GM12873 (cell line): Measurements from ENCODE around the gene GRIP1.

Experiments
- TF ChIP-seq, protein P1 (sequence below): IDR thresholded peaks from 2 replicates; pipeline ENCODE4 v1.5.1; 2012; ENCODE audit warnings: low read depth, mild to moderate bottlenecking, moderate library complexity, low read length, control low read depth; ENCODE audit not compliant: insufficient read depth; ENCODE audit errors: missing control alignments

The GRIP1 gene

DNA sequence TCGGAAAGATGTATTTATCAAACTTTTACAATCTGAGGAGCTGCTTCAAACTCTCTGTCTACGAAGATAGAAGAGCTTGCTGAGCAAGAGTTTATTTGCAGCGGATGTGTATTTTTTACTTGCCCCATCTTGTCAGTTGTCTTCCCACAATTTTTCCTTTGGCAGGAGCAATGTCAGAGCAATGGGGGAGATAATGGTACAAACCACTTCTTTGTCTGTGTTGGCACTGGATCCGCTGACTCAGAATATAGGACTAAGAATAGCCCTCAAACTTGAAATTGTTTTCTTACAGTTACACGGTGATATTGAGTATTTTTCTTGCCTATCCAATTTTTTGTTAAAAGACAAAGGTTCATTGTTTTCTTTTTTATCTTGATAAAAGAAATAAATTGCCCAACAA lies 348.9 kb downstream of the GRIP1 start:
- TF ChIP-seq, protein P1, sequence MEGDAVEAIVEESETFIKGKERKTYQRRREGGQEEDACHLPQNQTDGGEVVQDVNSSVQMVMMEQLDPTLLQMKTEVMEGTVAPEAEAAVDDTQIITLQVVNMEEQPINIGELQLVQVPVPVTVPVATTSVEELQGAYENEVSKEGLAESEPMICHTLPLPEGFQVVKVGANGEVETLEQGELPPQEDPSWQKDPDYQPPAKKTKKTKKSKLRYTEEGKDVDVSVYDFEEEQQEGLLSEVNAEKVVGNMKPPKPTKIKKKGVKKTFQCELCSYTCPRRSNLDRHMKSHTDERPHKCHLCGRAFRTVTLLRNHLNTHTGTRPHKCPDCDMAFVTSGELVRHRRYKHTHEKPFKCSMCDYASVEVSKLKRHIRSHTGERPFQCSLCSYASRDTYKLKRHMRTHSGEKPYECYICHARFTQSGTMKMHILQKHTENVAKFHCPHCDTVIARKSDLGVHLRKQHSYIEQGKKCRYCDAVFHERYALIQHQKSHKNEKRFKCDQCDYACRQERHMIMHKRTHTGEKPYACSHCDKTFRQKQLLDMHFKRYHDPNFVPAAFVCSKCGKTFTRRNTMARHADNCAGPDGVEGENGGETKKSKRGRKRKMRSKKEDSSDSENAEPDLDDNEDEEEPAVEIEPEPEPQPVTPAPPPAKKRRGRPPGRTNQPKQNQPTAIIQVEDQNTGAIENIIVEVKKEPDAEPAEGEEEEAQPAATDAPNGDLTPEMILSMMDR: no peak

DNA sequence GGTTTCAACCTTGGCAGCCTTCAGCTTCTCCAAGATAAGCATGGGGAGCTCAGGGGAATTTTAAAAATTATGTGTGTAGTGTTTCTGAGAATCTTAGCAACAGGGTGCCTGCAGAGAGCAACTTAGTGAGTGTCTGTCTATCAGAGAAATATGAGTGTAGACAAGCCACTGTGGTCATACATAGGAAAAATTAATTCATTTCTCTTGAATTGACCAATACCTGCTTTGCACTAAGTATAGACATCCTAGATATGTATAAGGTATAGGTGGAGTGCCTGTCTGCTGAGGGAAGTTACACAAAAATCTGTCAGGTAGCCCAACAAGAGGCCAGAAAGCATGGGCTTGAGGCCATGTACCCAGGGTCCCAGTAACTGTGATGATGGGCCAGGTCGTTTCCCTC lies 355.9 kb downstream of the GRIP1 start:
- TF ChIP-seq, protein P1: no peak

DNA sequence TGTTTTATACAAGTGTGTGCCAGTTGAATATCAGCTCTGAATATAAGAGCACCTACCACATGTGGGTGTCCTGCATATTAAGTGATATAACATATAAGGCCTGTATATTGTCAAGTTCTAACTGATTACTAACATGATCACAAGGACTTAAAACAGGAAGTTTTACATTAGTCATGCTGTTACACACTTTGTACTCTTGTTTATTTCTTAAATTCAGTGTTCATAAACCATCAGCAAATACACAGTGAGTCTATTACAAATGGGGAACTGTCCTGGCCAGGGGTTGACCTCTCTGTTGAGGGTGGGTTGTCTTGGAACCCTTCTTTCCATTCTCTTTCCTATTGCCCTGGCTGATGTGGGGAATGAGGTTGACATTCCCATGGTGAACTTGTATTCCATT lies 357.4 kb downstream of the GRIP1 start:
- TF ChIP-seq, protein P1: no peak

DNA sequence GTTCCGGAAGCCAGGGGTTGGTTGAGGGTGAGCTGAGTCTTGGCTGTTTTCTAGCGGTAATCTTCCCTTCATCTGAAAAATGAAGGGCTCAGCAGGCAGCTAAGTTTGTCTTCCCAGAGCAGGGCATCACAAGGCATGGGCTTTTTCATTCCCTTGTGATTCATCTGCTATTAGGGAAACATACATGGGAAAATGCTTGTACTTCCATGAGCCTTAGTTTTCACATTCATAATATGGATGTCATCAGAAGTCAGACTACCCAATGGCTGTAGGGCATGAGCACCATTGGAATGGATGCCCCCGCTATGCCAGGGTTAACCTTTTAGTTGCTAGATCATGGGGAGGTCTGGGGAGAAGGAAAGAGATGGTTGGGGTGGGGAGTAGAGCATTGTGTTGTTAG lies 357.9 kb downstream of the GRIP1 start:
- TF ChIP-seq, protein P1: no peak

DNA sequence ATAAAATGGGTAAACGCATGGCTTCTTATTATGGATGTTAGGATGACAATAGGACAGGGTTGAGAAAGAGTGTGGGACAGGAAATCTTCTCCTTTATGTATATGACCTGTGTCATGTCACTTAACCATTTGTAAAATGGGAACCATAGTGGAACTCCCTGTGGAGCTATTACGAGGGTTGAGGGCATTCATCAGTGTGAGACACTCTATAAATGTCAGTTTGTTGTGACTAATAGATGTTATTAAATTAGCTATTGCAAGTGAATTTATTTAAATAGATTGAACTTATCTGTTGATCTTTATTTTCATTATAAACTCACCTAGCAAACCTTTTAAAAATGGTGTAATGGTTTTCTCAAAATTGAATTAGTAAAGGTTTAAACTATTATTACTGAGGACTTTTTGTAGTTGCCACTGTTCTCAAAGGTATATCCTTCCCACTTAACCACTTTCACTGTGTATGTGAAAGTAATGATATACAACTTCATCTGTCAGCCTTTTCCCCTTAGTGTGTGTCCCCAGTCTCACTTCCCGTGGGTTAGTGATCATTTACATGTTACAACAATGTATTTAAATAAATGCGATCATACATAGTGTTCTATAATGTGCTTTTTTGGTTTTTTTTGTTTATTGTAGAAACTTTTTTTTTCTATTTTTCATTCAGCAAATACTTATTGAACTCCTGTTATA lies 359.5 kb downstream of the GRIP1 start:
- TF ChIP-seq, protein P1: no peak

DNA sequence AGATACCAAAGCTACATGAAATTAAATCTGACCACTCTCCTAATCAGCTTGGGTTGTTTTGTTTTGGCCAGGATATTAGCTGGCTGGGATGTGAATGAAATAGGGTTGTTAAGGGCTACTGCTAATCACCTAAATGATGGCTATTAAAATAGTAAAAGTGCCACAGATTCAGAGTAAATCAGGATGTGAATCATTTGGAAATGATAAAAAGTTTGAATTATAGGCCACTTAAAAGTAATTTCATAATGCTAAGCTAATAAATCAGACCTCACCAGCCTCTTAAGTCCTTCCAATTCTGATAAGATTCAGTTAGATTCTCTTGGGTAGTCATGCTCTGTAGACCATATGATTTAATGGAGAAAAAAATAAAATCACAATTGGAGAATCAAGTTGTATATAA lies 364.6 kb downstream of the GRIP1 start:
- TF ChIP-seq, protein P1: no peak

DNA sequence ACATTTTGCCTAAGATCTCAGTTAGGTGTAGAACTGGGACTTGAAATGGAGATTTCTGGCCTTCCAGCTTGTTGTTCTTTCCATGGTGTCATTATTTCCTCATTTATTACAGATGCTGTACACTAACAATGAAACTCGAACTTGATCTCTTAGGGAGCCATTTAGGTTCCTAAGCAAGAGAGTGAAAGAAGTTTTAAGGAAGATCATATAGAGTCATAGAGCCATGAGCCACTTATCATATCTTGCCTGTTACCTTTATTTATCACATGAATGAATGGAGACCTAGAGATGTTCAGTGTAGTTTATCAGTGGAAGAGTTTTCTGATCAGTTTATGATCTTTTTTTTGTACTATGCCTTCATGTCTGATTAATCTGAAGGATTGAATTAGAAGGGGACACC lies 366.7 kb downstream of the GRIP1 start:
- TF ChIP-seq, protein P1: no peak

DNA sequence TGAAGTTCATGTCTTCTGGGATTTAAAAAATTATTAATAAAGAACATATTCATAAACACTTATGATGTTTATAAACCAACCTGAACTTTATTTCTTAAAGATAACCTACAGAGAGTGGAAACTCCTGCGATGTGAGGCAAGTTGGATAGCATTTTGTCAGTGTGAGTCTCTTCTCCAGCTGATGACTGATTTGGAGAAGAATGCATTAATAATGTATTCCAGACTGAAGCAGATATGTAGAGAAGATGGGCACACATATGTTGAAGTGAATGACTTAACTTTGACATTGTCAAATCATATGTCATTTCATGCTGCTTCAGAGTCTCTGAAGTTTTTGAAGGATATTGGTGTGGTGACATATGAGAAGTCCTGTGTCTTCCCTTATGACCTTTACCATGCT lies 369.3 kb downstream of the GRIP1 start:
- TF ChIP-seq, protein P1: no peak
